Measurements from ENCODE around the gene SLC26A11.

DNA sequence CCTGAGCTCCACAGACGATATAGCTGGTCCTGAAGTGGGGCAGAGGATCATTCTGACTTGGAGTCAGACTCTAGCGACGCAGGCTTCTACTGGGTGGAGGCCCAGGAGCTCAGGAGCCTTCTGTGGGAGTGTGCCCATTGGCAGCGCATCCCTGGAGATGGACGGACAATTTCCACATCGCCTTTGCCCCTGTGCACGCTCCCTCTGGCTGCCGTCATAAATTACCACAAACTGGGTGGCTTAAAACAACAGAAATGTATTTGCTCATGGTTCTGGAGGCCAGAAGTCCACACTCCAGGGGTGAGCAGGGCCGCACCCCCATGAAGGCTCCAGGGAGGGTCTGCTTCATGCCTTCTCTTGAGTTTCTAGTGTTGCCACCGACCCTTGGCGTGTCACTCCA, 43.5 kb upstream of the SLC26A11 start:
- TF ChIP-seq, protein P1, sequence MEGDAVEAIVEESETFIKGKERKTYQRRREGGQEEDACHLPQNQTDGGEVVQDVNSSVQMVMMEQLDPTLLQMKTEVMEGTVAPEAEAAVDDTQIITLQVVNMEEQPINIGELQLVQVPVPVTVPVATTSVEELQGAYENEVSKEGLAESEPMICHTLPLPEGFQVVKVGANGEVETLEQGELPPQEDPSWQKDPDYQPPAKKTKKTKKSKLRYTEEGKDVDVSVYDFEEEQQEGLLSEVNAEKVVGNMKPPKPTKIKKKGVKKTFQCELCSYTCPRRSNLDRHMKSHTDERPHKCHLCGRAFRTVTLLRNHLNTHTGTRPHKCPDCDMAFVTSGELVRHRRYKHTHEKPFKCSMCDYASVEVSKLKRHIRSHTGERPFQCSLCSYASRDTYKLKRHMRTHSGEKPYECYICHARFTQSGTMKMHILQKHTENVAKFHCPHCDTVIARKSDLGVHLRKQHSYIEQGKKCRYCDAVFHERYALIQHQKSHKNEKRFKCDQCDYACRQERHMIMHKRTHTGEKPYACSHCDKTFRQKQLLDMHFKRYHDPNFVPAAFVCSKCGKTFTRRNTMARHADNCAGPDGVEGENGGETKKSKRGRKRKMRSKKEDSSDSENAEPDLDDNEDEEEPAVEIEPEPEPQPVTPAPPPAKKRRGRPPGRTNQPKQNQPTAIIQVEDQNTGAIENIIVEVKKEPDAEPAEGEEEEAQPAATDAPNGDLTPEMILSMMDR (IDR thresholded peaks at IDR 0.05; ENCODE audit: insufficient read depth, low read length), result no peak
- TF ChIP-seq GABPA (IDR thresholded peaks at IDR 0.05; ENCODE audit: low read depth), result no peak
